Endometrial microvascular endothelial cells (primary cell): ENCODE data around the gene WWOX. TPM values are rescaled to one million over a fixed set of nuclear protein-coding genes. Genes with fewer than 3 reads are reported as not detected.

Experiments used
- in situ Hi-C: cut with HindIII; loops from 2 replicates; pipeline ENCODE4 v1.10.0; 2017; ENCODE audit warnings: low sequenced_read_pairs, low pct_unique_long_range_greater_than_20kb; ENCODE audit errors: inconsistent ontology term
- total RNA-seq: library from RNA; depleted of rRNA; stranded (reverse); fragments of >200 nt; gene quantifications from one replicate; pipeline ENCODE4 v1.2.3, GENCODE V29; 2015; ENCODE audit errors: inconsistent ontology term

WWOX gene
- total RNA-seq, 1 donor from 2014 or later, result 6.4 TPM

DNA sequence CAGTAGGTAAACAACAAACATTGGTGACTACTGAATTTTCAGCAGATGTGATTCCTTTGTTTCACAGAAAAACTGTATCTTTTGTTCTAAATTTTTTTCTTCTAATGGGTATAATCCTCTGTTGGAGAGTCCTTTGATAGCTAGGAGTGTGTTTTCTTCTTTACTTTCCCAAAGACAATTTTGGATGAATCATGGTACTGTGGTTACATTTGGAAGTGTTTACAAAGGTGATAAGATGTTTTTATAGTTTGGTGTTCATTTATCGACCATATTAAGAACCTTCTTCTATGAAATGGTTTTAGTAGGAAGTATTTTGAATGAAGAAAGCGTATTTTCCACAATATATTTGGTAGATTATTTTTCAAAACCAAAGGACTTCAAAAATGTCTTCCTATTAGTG, 333.7 kb downstream of the WWOX start:
- in situ Hi-C loops, result no loop called here

DNA sequence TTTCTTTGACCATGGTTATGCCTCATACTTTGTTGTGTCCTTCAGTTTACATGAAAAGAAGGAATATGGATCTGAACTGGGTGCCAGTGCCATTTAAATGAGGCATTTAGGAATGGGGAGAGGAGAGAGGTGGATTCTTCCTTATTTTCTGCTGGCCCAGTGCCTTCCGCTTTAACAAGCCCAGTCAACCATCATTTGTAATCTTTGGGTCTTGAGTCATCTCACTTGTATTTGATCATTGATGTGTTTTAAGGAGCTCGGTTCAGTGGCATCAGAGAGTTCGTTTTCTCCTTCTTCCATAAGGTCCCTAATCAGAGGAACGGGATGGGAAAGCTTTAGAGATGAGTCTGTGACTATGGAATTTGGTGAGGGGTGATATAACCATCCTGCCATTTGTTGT, 334.9 kb downstream of the WWOX start:
- in situ Hi-C loops, result no loop called here

DNA sequence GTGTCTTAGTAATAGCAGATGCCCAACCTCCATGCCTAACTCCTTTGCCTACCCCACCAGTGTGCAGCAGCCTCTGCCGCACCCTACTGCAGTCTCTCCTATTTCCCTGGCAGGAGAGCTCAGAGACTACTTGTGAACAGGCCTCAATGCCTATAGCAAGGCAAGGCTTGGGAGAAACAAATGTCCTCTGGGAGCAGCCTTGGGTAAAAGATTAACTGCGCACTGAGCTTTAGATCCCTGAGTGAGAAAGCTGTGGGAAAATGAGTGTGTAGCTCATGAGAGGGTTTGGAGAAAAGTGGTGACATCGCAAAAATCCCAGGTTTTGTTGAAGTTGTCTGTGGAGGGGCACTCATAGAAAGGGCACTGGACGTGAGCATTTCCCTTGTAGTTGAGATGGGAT, 335.8 kb downstream of the WWOX start:
- in situ Hi-C loops, result no loop called here

- in situ Hi-C loops, result no loop called here
These were observed 336.6 kb downstream of the WWOX start for GRCh38 chr16:78436023-78436422.

DNA sequence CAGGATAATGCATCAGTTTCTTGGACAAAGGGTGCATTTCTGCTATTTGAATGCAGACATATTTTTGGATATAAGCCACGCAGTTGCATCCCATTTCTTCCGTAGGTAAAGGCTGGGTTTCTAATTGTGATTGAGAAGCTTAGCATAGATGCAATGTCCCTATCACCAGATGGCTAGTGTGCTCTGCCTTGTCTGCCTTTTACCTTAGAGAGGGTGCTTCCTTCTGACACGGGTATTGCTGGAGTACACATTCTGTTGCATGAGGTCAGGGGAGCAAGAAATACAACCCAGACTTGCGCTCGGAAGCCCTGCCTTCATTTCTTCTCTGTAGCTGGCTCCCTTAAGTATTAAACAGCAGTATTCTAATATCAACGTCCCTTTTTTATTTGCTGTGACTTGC, 337.4 kb downstream of the WWOX start:
- in situ Hi-C loops, result no loop called here

DNA sequence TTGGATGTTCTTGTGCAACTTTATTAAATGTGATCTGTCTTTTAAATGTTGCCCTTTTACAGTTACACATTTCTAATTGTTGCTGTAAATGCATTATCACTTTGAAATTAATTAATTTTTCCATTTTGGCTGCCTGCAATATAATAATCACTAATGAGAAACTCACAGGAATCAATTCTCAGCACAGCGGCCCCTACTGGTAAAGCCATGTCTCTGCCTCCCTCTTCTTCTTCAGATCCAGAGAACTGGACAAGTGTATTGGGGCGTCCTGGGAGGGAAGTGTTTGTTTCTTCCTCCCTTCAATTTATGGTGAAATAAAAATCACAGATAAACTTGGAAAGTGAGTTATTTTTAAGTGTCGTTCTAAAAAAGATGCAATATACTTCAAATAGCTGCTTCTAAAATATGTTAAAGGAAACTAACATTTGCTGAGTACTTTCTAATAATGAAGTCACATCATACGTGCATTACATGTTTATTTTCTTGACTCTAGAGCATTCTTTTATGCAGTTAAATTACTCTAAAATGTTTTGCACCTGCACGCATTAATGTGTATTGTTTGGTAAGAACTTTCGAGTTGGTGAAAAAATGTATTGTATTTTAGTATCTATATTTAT, 338.0 kb downstream of the WWOX start:
- in situ Hi-C loops, result no loop called here

GRCh38 chr16:78438219-78438618, 338.8 kb downstream of the WWOX start:
- in situ Hi-C loops, result no loop called here

DNA sequence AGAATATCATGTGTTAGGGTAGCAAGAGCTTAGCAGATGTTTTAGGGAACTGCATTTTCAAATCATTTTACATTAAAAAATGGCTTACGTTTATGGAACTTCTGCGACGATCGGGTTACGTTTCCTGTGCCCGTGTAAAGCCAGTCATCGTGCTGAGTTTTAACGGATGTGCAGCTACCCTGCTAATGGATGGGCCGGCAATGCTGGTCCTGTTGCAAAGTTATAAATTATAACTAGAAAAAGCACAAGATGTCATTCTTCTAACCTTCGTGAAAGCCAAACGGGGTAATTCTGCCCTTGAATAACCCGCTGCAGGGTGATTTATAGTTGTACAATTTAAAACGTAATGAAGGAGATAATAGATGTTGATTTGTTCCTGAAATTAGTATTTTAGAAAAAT, 339.2 kb downstream of the WWOX start:
- in situ Hi-C loops, result no loop called here

GRCh38 chr16:78439646-78440045, 340.2 kb downstream of the WWOX start:
- in situ Hi-C loops, result no loop called here

DNA sequence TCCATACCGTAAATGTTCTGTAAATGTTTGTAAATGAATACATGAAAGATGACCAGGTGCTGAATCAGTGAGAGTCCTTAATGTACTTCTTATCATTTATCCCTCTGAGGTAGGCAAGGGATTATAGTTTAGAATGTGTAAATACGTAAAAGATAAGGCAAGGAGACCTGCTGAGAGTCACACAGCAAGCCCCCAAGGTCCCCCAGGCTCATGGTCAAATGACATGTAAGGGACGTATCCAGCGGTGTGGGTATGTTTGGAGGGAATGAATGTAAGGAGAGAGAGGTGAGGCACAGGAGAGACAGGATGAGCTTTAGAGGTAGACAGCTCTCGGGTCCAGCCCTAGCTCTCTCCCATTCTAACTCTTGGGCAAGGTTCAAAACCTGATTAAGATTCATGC, 341.8 kb downstream of the WWOX start:
- in situ Hi-C loops, result no loop called here

- in situ Hi-C loops, result no loop called here
These were observed 344.3 kb downstream of the WWOX start for GRCh38 chr16:78443542-78444364.

- in situ Hi-C loops, result no loop called here
These were observed 346.4 kb downstream of the WWOX start for GRCh38 chr16:78445818-78446217.

- in situ Hi-C loops, result no loop called here
These were observed 347.0 kb downstream of the WWOX start for GRCh38 chr16:78446486-78446885.

DNA sequence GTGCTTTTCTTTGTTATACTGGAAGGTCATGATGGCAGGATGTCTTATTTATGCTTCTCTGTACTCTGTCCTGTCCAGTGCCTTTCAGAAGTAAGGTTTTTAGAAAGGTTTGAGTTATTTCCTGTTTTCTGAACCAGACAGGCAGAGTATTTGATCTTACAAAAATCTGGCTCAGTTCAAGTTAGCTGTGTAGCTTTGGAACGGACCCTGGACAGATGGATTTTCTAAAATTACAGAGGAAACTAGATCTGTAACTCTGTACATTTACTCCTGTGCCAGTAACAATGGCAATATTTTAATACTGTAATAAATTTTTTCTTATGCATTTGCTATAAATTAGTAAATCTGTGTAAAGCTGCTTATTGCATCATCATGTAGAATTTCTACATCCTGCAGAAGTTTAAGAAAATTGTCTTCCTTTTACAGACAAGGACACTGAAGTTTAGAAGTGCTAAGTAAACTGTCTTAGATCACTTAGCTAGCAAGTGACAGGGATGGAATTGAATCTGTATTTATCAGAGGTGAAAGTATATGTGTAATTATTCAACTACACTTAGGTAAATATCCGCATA, 347.6 kb downstream of the WWOX start:
- in situ Hi-C loops, result no loop called here

DNA sequence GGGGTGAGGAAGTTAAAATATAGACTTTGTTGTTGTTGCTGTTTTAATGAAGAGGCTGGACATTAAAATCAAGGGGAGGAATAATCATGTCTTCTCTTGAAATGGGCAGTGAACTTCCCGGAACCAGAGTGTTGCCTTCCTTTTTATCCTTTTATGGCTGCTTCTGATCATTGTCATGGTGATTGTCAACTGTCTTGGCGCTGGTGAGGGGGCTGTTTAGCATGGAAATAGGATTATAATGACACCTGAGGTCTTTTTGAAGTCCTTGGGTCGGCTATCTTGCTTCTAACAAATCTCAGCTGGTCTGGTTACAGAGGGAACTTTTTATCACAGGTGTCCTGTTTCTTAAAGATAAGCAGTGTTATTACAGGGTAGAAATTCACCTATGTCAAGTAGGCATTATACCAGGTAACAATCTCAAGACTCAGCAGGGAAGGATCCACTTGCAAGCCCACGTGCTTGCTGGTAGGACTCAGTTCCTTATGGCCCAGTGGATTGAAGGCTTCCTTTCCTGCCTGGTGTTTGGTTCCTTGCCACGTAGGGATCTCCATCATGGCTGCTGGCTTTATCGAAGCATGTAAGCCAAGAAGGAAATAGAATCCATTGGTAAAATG, 349.3 kb downstream of the WWOX start:
- in situ Hi-C loops, result no loop called here

- in situ Hi-C loops, result no loop called here
These were observed 350.8 kb downstream of the WWOX start for GRCh38 chr16:78450255-78450654.

- in situ Hi-C loops, result no loop called here
These were observed 352.6 kb downstream of the WWOX start for GRCh38 chr16:78452025-78452555.

GRCh38 chr16:78455861-78456260, 356.4 kb downstream of the WWOX start:
- in situ Hi-C loops, result no loop called here

DNA sequence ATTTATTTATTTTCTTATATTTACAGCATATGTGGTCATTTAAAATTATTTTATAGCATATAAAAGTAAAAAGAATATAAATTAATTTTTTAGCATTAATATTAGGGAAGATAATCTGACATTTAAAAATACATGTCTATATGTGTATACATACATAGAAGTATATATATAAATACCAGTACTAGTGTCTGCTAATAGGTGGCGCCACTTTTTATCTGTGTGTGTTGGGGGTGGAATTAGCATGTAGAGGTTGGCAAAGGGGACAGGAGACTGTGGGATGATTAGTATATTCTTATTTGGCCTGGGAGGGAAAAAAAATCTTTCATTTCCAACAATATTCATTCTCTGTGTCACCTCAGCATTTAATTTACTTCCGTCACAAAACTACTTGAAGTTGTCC, 359.1 kb downstream of the WWOX start:
- in situ Hi-C loops, result no loop called here

DNA sequence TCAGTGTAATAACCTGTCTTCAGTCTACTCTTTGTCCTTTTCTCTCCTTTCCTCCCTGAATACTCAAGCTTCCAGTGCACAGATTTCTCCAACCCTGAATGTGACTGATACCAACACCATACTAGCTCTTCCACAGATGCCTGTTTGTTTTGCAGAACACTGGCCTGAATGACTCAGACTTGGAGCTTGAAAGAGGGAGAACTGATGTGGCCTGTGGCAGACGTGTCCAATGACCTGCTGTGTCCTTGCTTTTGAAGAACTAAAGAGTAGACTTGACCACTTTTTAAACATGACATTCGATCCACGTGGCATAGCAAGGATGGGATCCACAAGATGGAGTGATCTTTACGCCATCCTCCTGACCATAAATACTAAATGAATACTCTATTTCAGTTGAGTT, 361.0 kb downstream of the WWOX start:
- in situ Hi-C loops, result no loop called here
